SK-N-MC (cell line): Measurements from ENCODE around the gene PKNOX2.

Experiments
- DNase-seq: peaks from one replicate; pipeline ENCODE4 v3.0.0-alpha.2; 2011; ENCODE audit warnings: low read depth, low spot score
- H3K27ac ChIP-seq: fragments of 200-600 bp; sonication (generic); 2 replicates; pipeline ENCODE4 v1.5.1; 2016; ENCODE audit warnings: mixed run types
- H3K36me3 ChIP-seq: fragments of 200-600 bp; sonication (generic); 2 replicates; pipeline ENCODE4 v1.6.1; 2017; ENCODE audit warnings: antibody characterized with exemption, low read length, mixed read lengths; ENCODE audit not compliant: insufficient read depth
- H3K4me3 ChIP-seq: fragments of 200-600 bp; sonication (generic); 2 replicates; pipeline ENCODE4 v1.5.1; 2016
- H3K9ac ChIP-seq: fragments of 200-600 bp; sonication (generic); 2 replicates; pipeline ENCODE4 v1.8.0; 2017; ENCODE audit warnings: mixed run types, mixed read lengths; ENCODE audit not compliant: insufficient read length
- H3K9me3 ChIP-seq: fragments of 200-600 bp; sonication (generic); 2 replicates; pipeline ENCODE4 v1.6.1; 2017; ENCODE audit warnings: low read depth, mild to moderate bottlenecking, antibody characterized with exemption, low read length, moderate library complexity, mixed read lengths
- EZH2 ChIP-seq: fragments of 200-600 bp; sonication (generic); IDR thresholded peaks from one replicate; pipeline ENCODE4 v1.6.1; 2017; ENCODE audit warnings: antibody characterized with exemption
- FOXP2 ChIP-seq: optimal IDR thresholded peaks from 2 replicates; pipeline ENCODE3; 2011; ENCODE audit warnings: mild to moderate bottlenecking, moderate library complexity; ENCODE audit not compliant: insufficient read depth; ENCODE audit errors: extremely low read length, control extremely low read depth
- POLR2AphosphoS5 ChIP-seq: IDR thresholded peaks from 2 replicates; pipeline ENCODE4 v1.6.1; 2012; ENCODE audit warnings: mild to moderate bottlenecking, low read depth, low read length, borderline replicate concordance

The PKNOX2 gene

DNA sequence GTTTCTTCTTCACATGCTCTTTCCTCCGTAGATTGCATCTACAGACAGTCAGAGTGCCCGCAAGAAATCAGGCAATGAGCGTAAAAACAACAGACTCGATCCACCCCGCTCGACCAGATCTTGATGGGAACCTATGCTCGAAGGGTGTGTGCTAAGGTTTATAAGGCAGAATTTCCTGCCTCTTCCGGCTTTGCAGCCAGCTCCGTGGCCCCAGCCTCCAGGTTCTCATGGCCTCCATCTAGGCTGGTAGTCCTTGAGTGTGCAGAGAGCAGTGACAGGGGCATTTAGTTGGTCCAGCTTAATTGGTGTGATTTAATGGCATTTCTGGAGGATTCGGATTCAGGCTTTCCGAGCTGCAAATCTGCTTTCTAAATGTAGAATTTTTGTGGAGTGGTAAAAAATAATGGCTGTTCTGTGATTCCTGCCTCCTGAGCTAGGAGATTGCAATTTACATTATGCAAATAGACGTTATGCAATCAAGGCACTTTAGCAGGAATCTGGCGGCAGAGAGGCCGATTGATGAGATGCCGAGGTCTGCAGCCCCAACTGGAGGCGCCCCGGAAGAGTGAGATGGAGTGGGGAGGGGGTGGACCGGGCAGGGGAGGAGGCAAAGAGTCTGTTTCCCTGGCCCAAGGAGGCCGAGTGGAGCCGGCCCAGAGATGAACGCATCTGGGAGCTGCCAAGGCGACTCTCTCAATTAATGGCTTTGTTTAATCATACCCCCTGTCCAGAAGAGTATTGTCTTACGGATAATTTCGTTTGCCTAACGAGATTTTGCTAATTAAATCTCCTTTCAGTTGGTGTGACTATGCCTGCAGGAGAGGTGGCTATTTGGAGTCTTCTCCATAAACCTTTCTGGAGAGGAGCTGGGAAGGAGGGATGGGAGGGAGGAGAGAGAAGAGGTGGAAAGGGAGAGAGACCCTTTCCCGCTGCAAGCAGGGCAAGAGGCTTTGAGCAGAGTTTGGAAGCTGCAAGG is 75.3 kb downstream of the PKNOX2 start:
- peak overlapping the region; percentile 63; the same call in 1 of the 2 replicates for H3K27ac ChIP-seq
- H3K36me3 ChIP-seq: no peaks in the 10 kb centered on the region
- H3K9ac ChIP-seq: no peak overlapping the region
- peak; percentile 10 for DNase-seq
- H3K9me3 ChIP-seq: no peaks in the 10 kb centered on the region
- TF ChIP-seq POLR2AphosphoS5: no peak
- TF ChIP-seq EZH2: no peak
- no peak for TF ChIP-seq FOXP2
- peak overlapping the region; percentile 45 for H3K4me3 ChIP-seq

DNA sequence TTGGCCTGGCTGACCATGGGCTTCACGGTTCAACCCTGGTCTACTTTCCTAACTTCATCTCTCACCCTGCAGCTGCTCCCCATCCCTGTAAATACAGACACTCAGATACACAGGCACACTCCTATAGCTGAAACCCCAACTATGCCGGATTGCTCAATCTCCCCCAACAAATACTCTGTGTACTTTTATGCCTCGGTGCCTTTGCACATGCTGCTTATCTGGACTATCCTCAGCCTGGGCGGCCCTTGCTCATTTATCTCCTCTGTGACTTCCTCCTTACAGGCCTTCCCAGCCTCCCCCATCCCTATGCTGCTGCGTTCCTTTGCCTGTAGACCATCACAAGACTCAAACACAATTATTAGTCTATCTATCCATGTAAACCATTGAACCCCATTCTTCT is 76.6 kb downstream of the PKNOX2 start:
- no peak overlapping the region for H3K4me3 ChIP-seq
- no peak for TF ChIP-seq POLR2AphosphoS5
- TF ChIP-seq FOXP2: no peak
- TF ChIP-seq EZH2: no peak
- no peaks in the 10 kb centered on the region for H3K9me3 ChIP-seq
- H3K27ac ChIP-seq: no peak overlapping the region
- H3K36me3 ChIP-seq: no peaks in the 10 kb centered on the region
- no peak for DNase-seq
- no peak overlapping the region for H3K9ac ChIP-seq

DNA sequence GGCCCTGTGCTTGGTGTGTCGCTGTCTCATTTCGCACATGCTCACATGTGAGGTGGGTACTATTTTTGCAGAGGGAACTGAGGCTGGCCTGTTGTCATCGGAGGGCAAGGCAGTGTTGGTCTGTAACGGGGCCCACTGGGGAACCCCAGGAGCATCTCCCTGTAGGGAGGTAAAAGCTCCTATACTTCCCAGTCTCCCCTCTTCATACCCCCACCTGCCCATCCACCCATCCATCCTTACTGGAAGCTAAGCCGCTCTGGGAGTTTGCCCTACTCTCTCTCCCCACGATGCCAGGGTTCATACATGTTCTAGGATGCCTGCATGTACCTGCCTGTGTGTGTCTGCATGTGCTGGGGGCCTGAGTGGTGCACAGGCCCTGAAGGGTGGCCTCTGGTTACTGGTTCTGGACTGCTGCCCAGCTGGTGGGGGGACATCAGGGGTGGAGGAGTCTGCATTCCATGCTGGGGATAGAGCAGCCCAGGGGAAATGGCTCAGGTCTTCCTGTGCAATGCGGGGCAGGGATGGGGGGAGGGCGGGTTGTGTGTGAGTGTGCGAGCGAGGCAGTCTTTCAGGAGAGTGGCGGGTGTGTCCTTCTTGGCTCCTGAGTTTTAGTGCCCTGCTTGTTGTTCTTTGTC is 77.7 kb downstream of the PKNOX2 start:
- DNase-seq: no peak
- H3K4me3 ChIP-seq: no peak overlapping the region
- H3K27ac ChIP-seq: no peak overlapping the region
- no peak overlapping the region for H3K9ac ChIP-seq
- no peaks in the 10 kb centered on the region for H3K9me3 ChIP-seq
- H3K36me3 ChIP-seq: no peaks in the 10 kb centered on the region
- TF ChIP-seq FOXP2: no peak
- TF ChIP-seq EZH2: no peak
- TF ChIP-seq POLR2AphosphoS5: no peak

DNA sequence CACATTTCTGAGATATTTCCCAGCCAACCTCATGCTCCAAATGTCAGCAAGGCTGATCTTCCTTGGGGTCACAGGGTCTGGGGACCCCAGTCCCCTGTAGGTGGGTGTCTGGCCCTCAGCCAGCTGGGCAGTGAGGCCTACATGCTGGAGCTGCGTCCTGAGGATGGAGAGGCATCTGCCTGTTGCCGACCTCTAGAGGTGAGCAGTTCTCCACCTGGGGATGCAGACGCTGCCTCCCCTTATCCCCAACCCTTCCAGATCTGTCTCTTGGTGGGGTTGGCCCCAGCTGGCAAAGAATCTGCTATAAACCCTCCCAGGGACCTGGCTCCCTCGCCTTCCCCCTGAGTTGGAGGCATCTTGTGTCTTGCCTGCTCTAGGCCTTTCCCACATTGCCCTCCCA is 79.6 kb downstream of the PKNOX2 start:
- TF ChIP-seq POLR2AphosphoS5 (no peak), FOXP2 (no peak)

DNA sequence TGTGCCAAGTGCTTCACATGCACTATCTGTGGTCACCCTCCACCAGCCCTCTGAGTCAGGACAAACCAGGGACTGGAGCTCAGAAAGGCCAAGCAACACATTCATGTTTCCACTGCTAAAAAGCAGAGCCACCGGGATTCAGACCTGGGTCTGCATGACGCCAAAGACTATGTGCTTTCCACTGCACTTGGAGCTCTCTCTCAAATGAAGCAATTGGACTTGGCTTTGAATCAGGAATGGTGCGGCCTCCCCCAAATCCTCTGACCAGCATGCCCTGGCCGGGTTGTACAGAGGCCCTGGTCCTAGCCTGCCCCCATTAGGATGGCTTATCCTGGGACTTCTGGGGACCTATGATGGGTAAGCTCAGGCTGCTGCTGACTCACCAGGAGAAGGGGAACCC is 80.7 kb downstream of the PKNOX2 start:
- Histone ChIP-seq H3K27ac (no peak overlapping the region), H3K9ac (no peak overlapping the region), H3K4me3 (no peak overlapping the region), H3K9me3 (no peaks in the 10 kb centered on the region), H3K36me3 (no peaks in the 10 kb centered on the region)
- no peak for DNase-seq
- TF ChIP-seq POLR2AphosphoS5 (no peak), FOXP2 (no peak), EZH2 (no peak)

More for the DNA sequence above, 79.6 kb downstream of the PKNOX2 start:
- no peak overlapping the region for H3K27ac ChIP-seq
- H3K9ac ChIP-seq: no peak overlapping the region
- DNase-seq: no peak
- H3K4me3 ChIP-seq: no peak overlapping the region
- H3K9me3 ChIP-seq: no peaks in the 10 kb centered on the region
- no peaks in the 10 kb centered on the region for H3K36me3 ChIP-seq

DNA sequence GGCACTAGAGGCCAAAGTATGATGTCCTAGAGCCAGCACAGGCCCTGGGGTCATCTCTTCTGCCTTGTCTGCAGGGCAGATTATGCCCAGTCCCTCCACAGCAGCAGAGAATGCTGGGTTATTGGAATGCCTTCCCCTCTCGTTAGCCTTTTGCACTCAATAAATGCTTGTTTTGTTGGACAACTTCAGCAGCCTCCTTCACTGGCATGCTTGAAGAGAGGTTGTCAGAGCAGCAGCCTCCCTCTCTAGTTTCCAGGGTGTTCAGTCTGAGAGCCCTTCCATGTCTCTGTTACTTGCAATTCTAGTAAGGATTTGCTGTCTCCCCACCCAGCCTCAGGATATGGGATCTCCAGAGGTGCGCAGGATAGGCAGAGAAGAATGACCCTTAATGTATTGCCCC is 82.9 kb downstream of the PKNOX2 start:
- Histone ChIP-seq H3K9ac (no peak overlapping the region), H3K36me3 (no peaks in the 10 kb centered on the region), H3K9me3 (no peaks in the 10 kb centered on the region), H3K4me3 (no peak overlapping the region), H3K27ac (no peak overlapping the region)
- TF ChIP-seq FOXP2 (no peak), POLR2AphosphoS5 (no peak)
- no peak for DNase-seq

DNA sequence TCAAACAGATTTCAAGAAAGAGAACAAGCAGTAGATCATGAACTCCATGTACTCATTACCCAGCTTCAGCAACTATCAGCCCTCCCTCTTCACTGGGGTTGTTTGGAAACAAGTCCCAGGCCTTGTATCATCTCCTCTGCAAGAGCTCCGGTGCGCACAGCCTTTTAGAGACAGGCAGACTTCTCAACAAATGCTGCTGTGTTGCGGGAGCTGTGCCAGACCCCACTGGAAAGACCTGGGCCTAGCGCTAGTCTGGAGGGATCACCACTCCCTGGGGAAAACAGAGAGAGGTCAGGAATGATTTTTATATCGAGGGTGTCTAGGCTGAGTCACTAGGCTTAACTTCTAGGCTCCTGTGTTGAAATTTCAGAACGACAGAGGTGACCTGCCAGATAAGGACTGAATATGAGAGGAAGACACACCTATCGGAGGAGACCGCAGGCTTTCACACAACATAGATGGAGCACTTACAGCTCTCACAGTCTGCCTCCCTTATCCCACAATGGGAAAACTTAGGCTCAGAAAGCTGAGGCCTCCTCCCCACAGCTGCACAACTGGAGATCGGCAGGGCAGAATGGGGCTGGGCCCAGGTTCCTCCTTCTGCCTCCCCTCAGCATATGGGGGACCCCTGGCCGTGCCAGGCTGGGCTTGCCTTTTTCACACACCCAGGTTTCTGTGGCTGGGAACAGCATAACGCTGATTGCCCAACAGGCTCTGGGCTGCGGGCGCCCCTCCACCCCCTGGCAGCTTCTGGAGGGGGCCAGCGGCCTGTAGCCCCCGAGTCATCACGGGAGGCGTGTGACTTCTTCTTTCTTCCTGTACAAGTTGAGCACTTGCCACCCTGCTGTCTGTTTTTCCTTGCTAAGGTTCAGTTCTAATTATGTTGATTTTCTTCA is 86.0 kb downstream of the PKNOX2 start:
- Histone ChIP-seq H3K27ac (0 out of 2 replicates have a peak overlapping the region, but pooled peaks have one; percentile 5), H3K9ac (no peak overlapping the region), H3K9me3 (no peaks in the 10 kb centered on the region), H3K4me3 (no peak overlapping the region), H3K36me3 (no peaks in the 10 kb centered on the region)
- TF ChIP-seq FOXP2 (no peak), EZH2 (no peak), POLR2AphosphoS5 (no peak)
- DNase-seq: no peak

DNA sequence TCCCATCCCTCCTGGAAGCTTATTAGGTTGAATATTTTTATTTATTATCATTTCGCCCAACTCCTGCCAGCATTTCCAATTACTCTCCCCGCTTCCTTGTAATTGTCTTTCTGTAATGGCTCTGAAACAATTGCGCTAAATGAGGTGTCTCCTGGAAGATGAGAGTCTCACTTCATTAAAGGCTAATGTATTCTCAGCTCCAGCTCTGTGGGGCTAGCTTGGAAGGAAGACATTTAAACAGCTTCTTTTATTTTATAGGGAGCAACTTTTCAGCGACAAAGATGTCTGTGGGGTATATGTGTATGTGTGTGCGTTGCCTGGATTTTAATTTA is 86.6 kb downstream of the PKNOX2 start:
- DNase-seq: no peak
- Histone ChIP-seq H3K9ac (no peak overlapping the region), H3K36me3 (no peaks in the 10 kb centered on the region), H3K9me3 (no peaks in the 10 kb centered on the region), H3K27ac (no peak overlapping the region), H3K4me3 (no peak overlapping the region)
- no peak for TF ChIP-seq FOXP2
- no peak for TF ChIP-seq EZH2
- TF ChIP-seq POLR2AphosphoS5: no peak
